DMS53 treated with DMSO at 0.1 percent for 48 hours (cell line): ENCODE results near the gene GLRX2.
"Not testable (repeated sequence)": the region's sequence is repeated elsewhere in the genome, so short reads cannot be mapped to it uniquely, and the experiment has no call there.

ENCODE experiments used
- DNase-seq: peaks from one replicate; lab custom pipeline; 2025; ENCODE audit not compliant: unreplicated experiment; lab: John Stamatoyannopoulos, UW

GLRX2 gene

DNA sequence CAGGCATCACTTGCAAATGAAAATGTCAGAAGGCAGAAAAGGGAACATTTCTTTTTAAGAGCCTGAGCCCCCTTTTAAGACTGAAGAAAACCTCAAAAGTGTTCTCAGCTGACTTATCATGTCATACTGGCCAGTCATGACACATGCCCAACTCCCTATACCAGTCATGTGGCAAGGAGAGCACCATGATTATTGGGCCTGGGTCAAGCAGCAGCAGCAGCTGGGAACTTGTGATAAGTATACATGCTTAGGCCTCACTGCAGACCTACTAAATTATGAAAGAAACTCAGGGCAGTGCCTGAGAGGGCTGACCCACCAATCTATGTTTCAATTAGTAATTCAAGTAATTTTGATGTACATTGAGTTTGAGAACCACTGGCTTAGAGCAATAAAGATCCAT lies 37.2 kb downstream of the GLRX2 start:
- no peak for DNase-seq

DNA sequence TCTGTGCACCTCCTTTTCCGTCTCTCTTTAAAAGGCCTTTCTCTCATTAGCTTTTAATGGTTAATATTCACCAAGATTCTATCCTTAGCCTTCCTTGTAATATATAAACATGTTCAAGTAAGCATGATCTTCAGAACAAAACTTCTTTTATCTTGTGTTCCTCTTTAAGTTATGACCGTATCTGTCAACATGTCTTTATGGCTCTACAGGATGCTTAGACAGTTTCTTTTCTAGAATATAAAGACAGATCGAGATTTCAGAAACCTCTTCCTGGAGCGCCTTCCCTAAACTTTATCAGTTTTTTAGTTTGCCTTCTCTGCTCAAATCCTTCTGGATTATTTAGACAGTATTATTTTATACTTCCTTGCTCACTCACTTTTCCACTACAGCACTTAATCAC lies 38.6 kb downstream of the GLRX2 start:
- DNase-seq = no peak

DNA sequence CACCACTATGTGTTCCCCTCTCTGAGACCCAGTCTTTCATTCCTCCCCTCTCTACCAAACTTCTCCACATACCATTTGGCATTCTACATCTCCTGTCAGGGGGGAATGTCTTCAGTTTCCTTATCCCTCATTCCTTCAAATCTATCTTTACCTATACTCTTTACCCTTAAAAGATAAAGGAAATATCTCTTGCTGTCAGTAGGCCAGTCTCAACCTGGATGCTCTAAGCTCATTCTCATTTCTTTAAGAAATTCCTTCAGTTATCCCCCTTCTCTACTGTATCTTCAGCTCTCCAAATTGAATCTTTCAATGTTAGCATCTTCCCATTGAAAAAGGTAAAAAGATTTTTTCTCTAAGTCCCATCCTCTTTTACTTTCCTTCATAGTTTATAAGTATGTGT lies 39.3 kb downstream of the GLRX2 start:
- DNase-seq = no peak

DNA sequence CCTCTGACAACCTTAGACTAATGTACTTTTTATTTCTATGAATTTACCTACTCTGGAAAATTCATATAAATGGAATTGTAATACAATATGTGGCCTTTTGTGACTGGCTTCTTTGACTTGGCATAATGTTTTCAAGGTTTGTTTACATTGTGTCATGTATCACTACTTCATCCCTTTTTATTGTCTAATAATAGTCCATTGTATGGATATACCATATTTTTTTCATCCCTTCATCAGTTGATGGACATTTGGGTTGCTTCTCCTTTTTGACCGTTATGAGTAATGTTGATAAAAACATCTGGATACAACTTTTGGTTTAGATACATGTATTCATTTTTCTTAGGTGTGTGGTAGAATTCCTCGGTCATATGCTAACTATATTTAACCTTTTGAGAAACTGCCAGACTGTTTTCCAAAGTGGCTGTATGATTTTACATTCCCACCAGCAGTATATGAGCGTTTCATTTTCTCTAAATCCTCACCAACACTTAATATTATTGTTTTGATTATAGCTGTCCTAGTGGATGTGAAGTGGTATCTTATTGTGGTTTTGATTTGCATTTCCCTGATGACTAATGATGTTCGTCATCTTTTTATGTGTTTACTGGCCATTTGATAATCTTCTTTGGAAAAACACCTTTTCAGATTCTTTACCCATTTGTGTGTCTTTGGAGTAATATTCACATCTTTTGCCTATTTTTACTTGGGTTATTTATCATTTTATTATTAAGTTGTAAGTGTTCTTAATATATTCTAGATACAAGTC lies 42.3 kb downstream of the GLRX2 start:
- DNase-seq = no peak

DNA sequence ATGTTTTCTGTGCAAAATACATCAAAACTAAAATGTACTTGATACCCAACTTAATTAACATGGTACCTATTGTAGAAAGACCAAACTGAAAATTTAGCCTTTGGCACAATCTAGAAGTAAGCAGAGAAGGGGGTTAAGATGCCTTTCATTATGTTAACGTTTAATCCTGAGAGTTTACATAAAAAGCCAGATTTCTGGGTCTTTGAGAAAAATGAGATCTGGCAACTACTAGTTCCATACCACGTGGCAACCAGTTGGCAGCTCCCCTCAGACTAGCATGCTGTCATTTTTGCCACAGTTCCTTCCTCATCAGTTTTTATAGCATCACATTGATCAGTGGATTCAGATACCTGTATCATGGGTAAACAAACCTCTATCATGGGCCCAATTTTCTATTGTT lies 44.3 kb downstream of the GLRX2 start:
- DNase-seq = no peak

DNA sequence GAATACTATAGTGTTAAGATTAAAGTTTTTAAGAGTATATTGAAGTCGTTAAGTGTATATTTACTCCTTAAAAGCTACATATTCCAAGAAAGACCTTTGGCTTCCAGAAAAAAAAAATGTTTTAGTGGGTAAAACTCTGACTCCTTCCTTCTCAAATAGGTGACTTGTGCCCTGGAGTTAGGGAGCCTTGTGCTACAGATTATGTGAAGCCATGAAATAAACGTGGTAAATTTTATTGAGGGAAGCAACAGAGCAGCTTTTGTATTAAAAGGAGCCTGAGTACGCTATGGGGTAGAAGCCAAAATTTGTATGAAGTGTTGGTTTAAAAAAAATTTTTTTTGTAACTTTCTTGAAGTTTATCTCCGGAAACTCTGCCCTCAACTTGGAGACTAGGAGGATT lies 44.8 kb downstream of the GLRX2 start:
- no peak for DNase-seq

DNA sequence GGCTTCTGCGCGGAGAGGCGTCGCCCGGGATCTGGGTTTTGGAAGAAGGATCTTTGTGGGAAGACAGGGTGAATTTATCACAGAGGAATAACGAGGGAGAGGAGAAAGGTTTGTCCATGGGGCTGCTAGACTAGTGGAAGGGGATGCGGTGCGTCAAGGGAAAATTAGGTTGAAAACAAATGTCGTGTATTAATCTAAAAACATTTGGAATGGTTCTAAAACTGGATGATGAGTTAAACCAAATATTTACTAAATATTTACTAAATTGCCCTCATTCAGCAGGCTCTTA lies 45.2 kb downstream of the GLRX2 start:
- DNase-seq = no peak

DNA sequence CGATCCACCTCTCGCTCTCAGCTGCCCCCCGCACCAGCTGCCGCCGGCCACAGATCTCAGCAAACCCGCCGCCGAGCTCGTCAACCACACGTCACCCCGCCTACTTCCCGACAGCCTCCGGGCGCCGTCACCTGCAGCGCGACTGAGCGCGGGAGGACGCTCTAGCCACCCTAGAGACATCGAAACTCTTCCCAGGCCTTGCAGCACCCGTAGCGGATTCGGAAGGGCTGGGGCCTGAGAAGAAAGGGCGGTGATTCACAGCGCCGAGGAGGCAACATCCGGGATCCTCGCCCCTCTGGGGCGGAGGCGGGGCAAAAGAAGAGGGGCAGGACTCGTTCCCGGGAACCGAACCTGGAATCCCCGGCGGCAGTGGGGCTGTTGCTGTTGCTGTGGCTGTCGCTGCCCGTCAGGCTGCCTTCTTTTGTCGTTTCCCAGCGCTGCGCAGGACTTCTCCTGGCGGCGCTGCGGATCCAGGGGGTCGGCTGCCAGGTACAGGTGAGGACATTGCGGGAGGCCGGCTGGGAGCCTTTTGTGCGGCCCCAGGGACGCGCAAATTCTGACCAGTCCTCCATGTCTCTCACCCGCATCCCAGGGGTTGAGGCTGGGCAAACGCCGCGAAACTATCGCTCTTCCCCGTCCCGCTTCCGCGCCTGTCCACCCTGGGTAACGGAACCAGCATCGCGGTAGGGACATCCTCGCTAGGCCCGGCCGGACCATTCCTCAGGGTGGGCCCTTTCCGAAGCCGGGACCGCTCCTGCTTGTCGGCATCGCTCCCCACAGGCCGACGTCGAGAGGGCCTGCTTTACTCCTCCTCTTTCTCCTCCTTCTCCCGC lies 45.7 kb downstream of the GLRX2 start, which contains the start of the genes RO60 and UCHL5:
Gene RO60, plus strand, starts transcription at position 331 of the 833 bp plus-strand sequence. CDS start 9,443 bp downstream, outside the sequence.
Gene UCHL5, minus strand, starts transcription at position 79 of the 833 bp plus-strand sequence. CDS start 100 bp downstream, outside the sequence.
- peak; percentile 97 for DNase-seq

DNA sequence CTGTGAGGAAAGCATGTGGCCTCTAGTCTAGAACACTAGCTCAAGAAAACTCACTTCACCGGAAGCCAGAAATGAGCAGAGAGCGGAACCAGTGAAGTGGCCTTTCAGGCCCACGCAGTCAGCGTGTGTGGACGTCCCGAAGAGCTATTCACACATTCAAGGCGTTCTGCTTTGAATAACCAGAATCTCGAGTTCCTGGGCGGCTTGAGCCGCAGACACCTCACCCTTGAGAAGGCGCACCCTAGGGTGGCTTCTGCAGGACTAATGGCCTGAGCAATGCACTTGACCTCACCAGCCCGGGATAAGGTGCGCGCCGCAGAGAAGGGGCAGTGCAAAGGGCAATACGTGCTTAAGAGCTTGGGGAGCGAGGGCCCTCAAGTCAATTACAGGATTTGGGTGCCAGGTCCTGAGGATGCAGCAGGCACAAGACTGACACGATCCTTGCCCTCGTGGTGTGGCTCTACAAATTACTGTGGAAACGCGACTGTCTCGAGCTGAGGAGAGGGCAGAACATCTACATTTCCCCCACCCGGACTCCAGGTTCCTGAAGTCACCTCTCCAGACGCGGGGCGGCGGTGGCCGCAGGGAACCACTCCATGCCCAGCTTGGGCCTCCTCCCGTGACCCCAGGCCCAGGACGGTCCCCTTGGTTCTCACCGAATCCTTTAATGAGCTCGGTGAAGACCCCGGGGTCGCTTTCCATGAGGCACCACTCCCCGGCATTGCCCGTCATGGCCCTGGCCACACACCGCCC lies 46.5 kb downstream of the GLRX2 start:
- peak; percentile 62 for DNase-seq

DNA sequence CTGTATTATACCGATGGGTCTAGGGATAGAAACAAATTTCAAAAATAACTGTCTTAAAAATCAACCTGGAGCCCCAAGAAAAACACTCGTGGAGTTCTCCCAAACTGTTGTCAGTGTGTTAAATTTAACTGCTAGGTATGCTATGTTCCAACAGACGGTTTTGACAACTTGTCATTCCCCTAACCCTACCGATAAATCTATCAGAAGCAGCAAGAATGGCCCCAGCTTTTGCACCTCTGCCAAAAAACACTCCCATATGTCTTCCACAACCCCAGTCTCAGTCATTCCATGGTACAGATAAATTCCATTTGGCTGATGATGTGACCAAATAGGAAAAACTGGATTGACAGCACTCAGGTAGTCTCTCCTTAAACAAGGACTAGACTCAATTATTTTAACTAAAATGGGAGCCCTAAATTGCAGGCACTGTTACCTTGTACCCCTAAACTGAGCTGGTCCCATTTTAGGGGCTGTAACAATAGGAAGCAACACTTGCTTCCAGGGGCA lies 51.0 kb downstream of the GLRX2 start:
- DNase-seq = no peak

DNA sequence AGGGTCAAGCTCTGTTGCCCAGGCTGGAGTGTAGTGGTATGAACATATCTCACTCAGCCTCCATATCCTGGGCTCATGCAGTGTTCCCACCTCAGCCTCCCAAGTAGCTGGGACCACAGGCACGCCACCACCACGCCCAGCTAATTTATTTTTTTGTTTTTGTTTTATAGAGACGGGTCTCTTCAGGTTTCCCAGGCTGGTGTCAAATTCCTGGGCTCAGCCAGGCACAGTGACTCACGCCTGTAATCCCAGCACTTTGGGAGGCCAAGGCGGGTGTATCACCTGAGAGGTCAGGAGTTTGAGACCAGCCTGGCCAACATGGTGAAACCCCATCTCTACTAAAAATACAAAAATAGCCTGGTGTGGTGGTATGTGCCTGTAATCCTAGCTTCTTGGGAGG lies 56.3 kb downstream of the GLRX2 start:
- not testable (repeated sequence) for DNase-seq
